ENCODE data around the gene CLDN24. TPM values are rescaled to one million over a fixed set of nuclear protein-coding genes. Genes with fewer than 3 reads are reported as not detected.

Gene CLDN24
- total RNA-seq, 1 donor: not detected

GRCh38 chr4:183320211-183321059 is 1.8 kb downstream of the CLDN24 start, which contains the start of gene CLDN22:
Gene CLDN22, minus strand, starts transcription at chr4:183320276. Its CDS starts 58 bp downstream, at chr4:183320218.
- no peaks in the 10 kb centered on the region for H3K27me3 ChIP-seq (ENCODE audit: insufficient read depth, low read length)
- no peaks in the 10 kb centered on the region for H3K4me1 ChIP-seq (ENCODE audit: insufficient read depth, low read length)
- H3K9me3 ChIP-seq (ENCODE audit: low read depth, low read length): no peaks in the 10 kb centered on the region
- H3K4me3 ChIP-seq (ENCODE audit: low read length): no peak within 1 kb of the TSS

- Histone ChIP-seq H3K9me3 (ENCODE audit: low read depth, low read length) (no peaks in the 10 kb centered on the region), H3K4me3 (ENCODE audit: low read length) (no peak overlapping the region), H3K27me3 (ENCODE audit: insufficient read depth, low read length) (no peaks in the 10 kb centered on the region), H3K4me1 (ENCODE audit: insufficient read depth, low read length) (no peaks in the 10 kb centered on the region)
Observed at GRCh38 chr4:183318656-183319055, 3.6 kb downstream of the CLDN24 start.

- Histone ChIP-seq H3K9me3 (ENCODE audit: low read depth, low read length) (no peaks in the 10 kb centered on the region), H3K4me3 (ENCODE audit: low read length) (no peak overlapping the region), H3K4me1 (ENCODE audit: insufficient read depth, low read length) (no peaks in the 10 kb centered on the region), H3K27me3 (ENCODE audit: insufficient read depth, low read length) (no peaks in the 10 kb centered on the region)
Observed at GRCh38 chr4:183314806-183315205, 7.4 kb downstream of the CLDN24 start.

GRCh38 chr4:183314336-183314735 is 7.9 kb downstream of the CLDN24 start:
- H3K27me3 ChIP-seq (ENCODE audit: insufficient read depth, low read length): no peaks in the 10 kb centered on the region
- H3K4me3 ChIP-seq (ENCODE audit: low read length): no peak overlapping the region
- H3K4me1 ChIP-seq (ENCODE audit: insufficient read depth, low read length): no peaks in the 10 kb centered on the region
- H3K9me3 ChIP-seq (ENCODE audit: low read depth, low read length): no peaks in the 10 kb centered on the region

- Histone ChIP-seq H3K4me3 (ENCODE audit: low read length) (no peak overlapping the region), H3K27me3 (ENCODE audit: insufficient read depth, low read length) (no peaks in the 10 kb centered on the region), H3K4me1 (ENCODE audit: insufficient read depth, low read length) (no peaks in the 10 kb centered on the region), H3K9me3 (ENCODE audit: low read depth, low read length) (no peaks in the 10 kb centered on the region)
Observed at GRCh38 chr4:183312841-183313240, 9.4 kb downstream of the CLDN24 start.

GRCh38 chr4:183306811-183307210 is 15.4 kb downstream of the CLDN24 start:
- Histone ChIP-seq H3K4me3 (ENCODE audit: low read length) (no peak overlapping the region), H3K9me3 (ENCODE audit: low read depth, low read length) (no peaks in the 10 kb centered on the region), H3K4me1 (ENCODE audit: insufficient read depth, low read length) (no peaks in the 10 kb centered on the region), H3K27me3 (ENCODE audit: insufficient read depth, low read length) (no peaks in the 10 kb centered on the region)

GRCh38 chr4:183304538-183304937 is 17.7 kb downstream of the CLDN24 start:
- no peaks in the 10 kb centered on the region for H3K27me3 ChIP-seq (ENCODE audit: insufficient read depth, low read length)
- no peak overlapping the region for H3K4me3 ChIP-seq (ENCODE audit: low read length)

GRCh38 chr4:183304067-183304466 is 18.2 kb downstream of the CLDN24 start:
- H3K4me1 ChIP-seq (ENCODE audit: insufficient read depth, low read length): no peaks in the 10 kb centered on the region
- H3K4me3 ChIP-seq (ENCODE audit: low read length): no peak overlapping the region
- H3K9me3 ChIP-seq (ENCODE audit: low read depth, low read length): no peaks in the 10 kb centered on the region
- H3K27me3 ChIP-seq (ENCODE audit: insufficient read depth, low read length): no peaks in the 10 kb centered on the region

More at GRCh38 chr4:183304538-183304937, 17.7 kb downstream of the CLDN24 start:
- H3K4me1 ChIP-seq (ENCODE audit: insufficient read depth, low read length): no peaks in the 10 kb centered on the region
- H3K9me3 ChIP-seq (ENCODE audit: low read depth, low read length): no peaks in the 10 kb centered on the region

GRCh38 chr4:183303301-183303700 is 18.9 kb downstream of the CLDN24 start:
- H3K4me1 ChIP-seq (ENCODE audit: insufficient read depth, low read length): no peaks in the 10 kb centered on the region
- H3K4me3 ChIP-seq (ENCODE audit: low read length): no peak overlapping the region
- H3K27me3 ChIP-seq (ENCODE audit: insufficient read depth, low read length): no peaks in the 10 kb centered on the region
- H3K9me3 ChIP-seq (ENCODE audit: low read depth, low read length): no peaks in the 10 kb centered on the region

GRCh38 chr4:183300655-183301054 is 21.6 kb downstream of the CLDN24 start:
- H3K27me3 ChIP-seq (ENCODE audit: insufficient read depth, low read length): no peaks in the 10 kb centered on the region
- no peaks in the 10 kb centered on the region for H3K4me1 ChIP-seq (ENCODE audit: insufficient read depth, low read length)
- H3K9me3 ChIP-seq (ENCODE audit: low read depth, low read length): no peaks in the 10 kb centered on the region
- no peak overlapping the region for H3K4me3 ChIP-seq (ENCODE audit: low read length)

GRCh38 chr4:183300070-183300469 is 22.2 kb downstream of the CLDN24 start:
- Histone ChIP-seq H3K9me3 (ENCODE audit: low read depth, low read length) (no peaks in the 10 kb centered on the region), H3K4me1 (ENCODE audit: insufficient read depth, low read length) (no peaks in the 10 kb centered on the region), H3K4me3 (ENCODE audit: low read length) (no peak overlapping the region), H3K27me3 (ENCODE audit: insufficient read depth, low read length) (no peaks in the 10 kb centered on the region)

- H3K9me3 ChIP-seq (ENCODE audit: low read depth, low read length): no peaks in the 10 kb centered on the region
Observed at GRCh38 chr4:183299464-183299863, 22.8 kb downstream of the CLDN24 start.

GRCh38 chr4:183297675-183298074 is 24.6 kb downstream of the CLDN24 start:
- H3K9me3 ChIP-seq (ENCODE audit: low read depth, low read length): no peaks in the 10 kb centered on the region
- H3K4me3 ChIP-seq (ENCODE audit: low read length): no peak overlapping the region
- H3K27me3 ChIP-seq (ENCODE audit: insufficient read depth, low read length): no peaks in the 10 kb centered on the region
- H3K4me1 ChIP-seq (ENCODE audit: insufficient read depth, low read length): no peaks in the 10 kb centered on the region

More at GRCh38 chr4:183299464-183299863, 22.8 kb downstream of the CLDN24 start:
- Histone ChIP-seq H3K4me1 (ENCODE audit: insufficient read depth, low read length) (no peaks in the 10 kb centered on the region), H3K4me3 (ENCODE audit: low read length) (no peak overlapping the region), H3K27me3 (ENCODE audit: insufficient read depth, low read length) (no peaks in the 10 kb centered on the region)

GRCh38 chr4:183295711-183296110 is 26.5 kb downstream of the CLDN24 start:
- Histone ChIP-seq H3K9me3 (ENCODE audit: low read depth, low read length) (no peaks in the 10 kb centered on the region), H3K4me1 (ENCODE audit: insufficient read depth, low read length) (no peaks in the 10 kb centered on the region), H3K27me3 (ENCODE audit: insufficient read depth, low read length) (no peaks in the 10 kb centered on the region), H3K4me3 (ENCODE audit: low read length) (no peak overlapping the region)

- Histone ChIP-seq H3K9me3 (ENCODE audit: low read depth, low read length) (no peaks in the 10 kb centered on the region), H3K4me3 (ENCODE audit: low read length) (no peak overlapping the region), H3K27me3 (ENCODE audit: insufficient read depth, low read length) (no peaks in the 10 kb centered on the region), H3K4me1 (ENCODE audit: insufficient read depth, low read length) (no peaks in the 10 kb centered on the region)
Observed at GRCh38 chr4:183291070-183291469, 31.2 kb downstream of the CLDN24 start.

GRCh38 chr4:183289688-183290087 is 32.5 kb downstream of the CLDN24 start:
- Histone ChIP-seq H3K27me3 (ENCODE audit: insufficient read depth, low read length) (no peaks in the 10 kb centered on the region), H3K4me1 (ENCODE audit: insufficient read depth, low read length) (no peaks in the 10 kb centered on the region), H3K9me3 (ENCODE audit: low read depth, low read length) (no peaks in the 10 kb centered on the region), H3K4me3 (ENCODE audit: low read length) (no peak overlapping the region)
